Pancreas (tissue), 10 donors: Measurements from ENCODE around the gene MRNIP. TPM values are rescaled to one million over a fixed set of nuclear protein-coding genes. Genes with fewer than 3 reads are reported as not detected.

Experiments
- ATAC-seq, 4 donors: fragments of 200-7000 bp; cut with Tn5 transposase; one replicate each; pipeline versions ENCODE4 v1.8.0 to v1.9.1; 2020; ENCODE audit warnings: mild to moderate bottlenecking in 4 of 4, moderate library complexity in 4 of 4
- DNase-seq, 6 donors: peaks; one replicate each; pipeline ENCODE4 v3.0.0-alpha.2; 2020
- FAIRE-seq: peaks from 2 replicates; lab custom pipeline; 2012; peaks lifted over from hg19 to GRCh38; lab: Jason Lieb, UNC
- H3K27ac ChIP-seq, 4 donors: fragments of 200-600 bp; sonication (generic); 1 replicate in 3 of 4; 2 replicates in 1 of 4; pipeline versions ENCODE4 v1.5.0 to v1.8.0; 2020
- H3K27me3 ChIP-seq, 4 donors: fragments of 200-600 bp; one replicate each; pipeline ENCODE4 v1.8.0; 2021
- H3K36me3 ChIP-seq, 3 donors: fragments of 200-600 bp; sonication (generic) in 1 of 3; one replicate each; pipeline versions ENCODE4 v1.5.0 to v1.8.0; 2020 to 2021
- H3K4me1 ChIP-seq, 3 donors: fragments of 200-600 bp; one replicate each; pipeline ENCODE4 v1.8.0; 2021
- H3K4me3 ChIP-seq, 4 donors: fragments of 200-600 bp; sonication (generic) in 2 of 4; one replicate each; pipeline versions ENCODE4 v1.5.0 to v1.8.0; 2020 to 2021
- H3K9me3 ChIP-seq, 4 donors: fragments of 200-600 bp; one replicate each; pipeline ENCODE4 v1.8.0; 2021
- CTCF ChIP-seq, 4 donors: fragments of 200-600 bp; sonication (generic) in 3 of 4; IDR thresholded peaks; one replicate each; pipeline versions ENCODE4 v1.5.0 to v1.8.0; 2021; ENCODE audit warnings: antibody characterized with exemption in 4 of 4
- WGBS, 2 donors: extraction: QIAGEN DNeasy Blood & Tissue Kit; methylation state at CpG; one replicate each; pipeline ENCODE4 v1.1.7; 2013; 5-methylcytosine and 5-hydroxymethylcytosine counted together
- intact Hi-C, 3 donors: fragments of 100-400 bp; cut with DNase I; formaldehyde crosslinking; loops; one replicate each; pipeline versions ENCODE4 v1.11.1 to v1.14.2; 2022
- polyA plus RNA-seq, 2 donors: library from polyadenylated mRNA; stranded (reverse); fragments of 200-250 nt; gene quantifications; one replicate each; pipeline ENCODE4 v1.2.3, GENCODE V29; 2013
- total RNA-seq, 6 donors: library from RNA; stranded (reverse); fragmentation: NEBNext Ultra II Directional in 4 of 6; extraction: Animal tissue kit (Norgen Biotek cat#: 25700) in 4 of 6; gene quantifications; one replicate each; pipeline versions ENCODE4 v1.2.1 to v1.2.4, GENCODE V29; 2021 to 2023
- donor health status: healthy with polysubstance abuse.
- donor health status: DM: no; HTN: no; CAD: no; lungs with moderate emphysema.
- donor health status: DM: no; HTN: no; CAD: no.
- donor health status: control.
- donor health status: control.
- donor health status: Bipolar disorder and iron deficiency.
- donor health status: DM: yes; HTN: yes; CAD: no.
- donor health status: DM: no; HTN: no; CAD: no.
- donor health status: DM: no; HTN: no; CAD: no.
- donor health status: DM: yes; HTN: yes; CAD: no.

Gene MRNIP
- total and polyA plus RNA-seq, 8 donors: 8.6 to 53.1 (median 16.9) TPM

- WGBS, 2 donors: 52 to 65% methylated on average over 9 of the region's 9 CpGs
- intact Hi-C loops: no loop called here
- peak overlapping the region in 2 of 4 donors; percentile 26 to 33 for H3K27ac ChIP-seq
These were observed 17.0 kb downstream of the MRNIP start for GRCh38 chr5:179841621-179842020.

GRCh38 chr5:179840766-179841165 lies 17.9 kb downstream of the MRNIP start:
- no peaks in the 10 kb centered on the region for H3K9me3 ChIP-seq
- peak overlapping the region in 2 of 4 donors; percentile 26 to 33 for H3K27ac ChIP-seq
- peak in 2 of 6 donors; percentile 28 to 67 for DNase-seq
- no peak for FAIRE-seq
- peak in 1 of 4 donors; percentile 4 for ATAC-seq
- H3K36me3 ChIP-seq: peaks cover 10 to 30% (median 17%) of the 10 kb centered on the region in 3 donors
- no peak for TF ChIP-seq CTCF (IDR thresholded peaks at IDR 0.05)
- intact Hi-C loops: no loop called here
- no peak overlapping the region for H3K4me3 ChIP-seq
- H3K4me1 ChIP-seq: peaks cover 10 to 23% (median 20%) of the 10 kb centered on the region in 3 donors
- 81 to 87% methylated on average over 17 of the region's 17 CpGs for WGBS, 2 donors
- H3K27me3 ChIP-seq: no peaks in the 10 kb centered on the region

More at GRCh38 chr5:179841621-179842020, 17.0 kb downstream of the MRNIP start:
- H3K4me3 ChIP-seq: no peak overlapping the region
- ATAC-seq: peak; percentile 31 to 74 (median 66)
- DNase-seq: peak; percentile 58 to 87 (median 78)
- peaks cover 7 to 21% (median 9%) of the 10 kb centered on the region in 3 donors for H3K36me3 ChIP-seq
- H3K9me3 ChIP-seq: no peaks in the 10 kb centered on the region
- FAIRE-seq: no peak
- TF ChIP-seq CTCF (IDR thresholded peaks at IDR 0.05): no peak
- H3K27me3 ChIP-seq: no peaks in the 10 kb centered on the region
- H3K4me1 ChIP-seq: peaks cover 10 to 20% (median 16%) of the 10 kb centered on the region in 3 donors

- ATAC-seq (peak in 1 of 4 donors; percentile 0), FAIRE-seq (no peak), DNase-seq (peak in 3 of 6 donors; percentile 31 to 43 (median 42))
- no peak for TF ChIP-seq CTCF (IDR thresholded peaks at IDR 0.05)
- intact Hi-C loops: no loop called here
- Histone ChIP-seq H3K27ac (no peak overlapping the region), H3K27me3 (no peaks in the 10 kb centered on the region), H3K4me1 (peaks cover 10 to 23% (median 20%) of the 10 kb centered on the region in 3 donors), H3K9me3 (no peaks in the 10 kb centered on the region), H3K4me3 (no peak overlapping the region), H3K36me3 (peaks cover 10 to 34% (median 17%) of the 10 kb centered on the region in 3 donors)
- WGBS, 2 donors: 92 to 95% methylated on average over 11 of the region's 11 CpGs
These were observed 18.3 kb downstream of the MRNIP start for GRCh38 chr5:179840321-179840720.

- Histone ChIP-seq H3K27ac (peak overlapping the region in 2 of 4 donors; percentile 26 to 46), H3K9me3 (no peaks in the 10 kb centered on the region), H3K27me3 (no peaks in the 10 kb centered on the region), H3K4me3 (no peak overlapping the region), H3K4me1 (peaks cover 10 to 23% (median 20%) of the 10 kb centered on the region in 3 donors), H3K36me3 (peaks cover 10 to 35% (median 17%) of the 10 kb centered on the region in 3 donors)
- ATAC-seq: peak; percentile 53 to 86 (median 82)
- peak; percentile 74 to 92 (median 84) for DNase-seq
- whole genome bisulfite sequencing, 2 donors: 47 to 52% methylated on average over 16 of the region's 16 CpGs
- intact Hi-C loops: no loop called here
- no peak for TF ChIP-seq CTCF (IDR thresholded peaks at IDR 0.05)
- FAIRE-seq: no peak
These were observed 19.0 kb downstream of the MRNIP start for GRCh38 chr5:179839328-179840256.
